ENCODE measurements around the gene SLC38A1. TPM values are rescaled to one million over a fixed set of nuclear protein-coding genes. Genes with fewer than 3 reads are reported as not detected.
"Not testable (repeated sequence)": the region's sequence is repeated elsewhere in the genome, so short reads cannot be mapped to it uniquely, and the experiment has no call there.

Gene SLC38A1
- total RNA-seq, 1 donor from 2014 or later: 154 TPM

GRCh38 chr12:46264057-46264456, 4.8 kb downstream of the SLC38A1 start:
- DNase-seq: no peak

DNA sequence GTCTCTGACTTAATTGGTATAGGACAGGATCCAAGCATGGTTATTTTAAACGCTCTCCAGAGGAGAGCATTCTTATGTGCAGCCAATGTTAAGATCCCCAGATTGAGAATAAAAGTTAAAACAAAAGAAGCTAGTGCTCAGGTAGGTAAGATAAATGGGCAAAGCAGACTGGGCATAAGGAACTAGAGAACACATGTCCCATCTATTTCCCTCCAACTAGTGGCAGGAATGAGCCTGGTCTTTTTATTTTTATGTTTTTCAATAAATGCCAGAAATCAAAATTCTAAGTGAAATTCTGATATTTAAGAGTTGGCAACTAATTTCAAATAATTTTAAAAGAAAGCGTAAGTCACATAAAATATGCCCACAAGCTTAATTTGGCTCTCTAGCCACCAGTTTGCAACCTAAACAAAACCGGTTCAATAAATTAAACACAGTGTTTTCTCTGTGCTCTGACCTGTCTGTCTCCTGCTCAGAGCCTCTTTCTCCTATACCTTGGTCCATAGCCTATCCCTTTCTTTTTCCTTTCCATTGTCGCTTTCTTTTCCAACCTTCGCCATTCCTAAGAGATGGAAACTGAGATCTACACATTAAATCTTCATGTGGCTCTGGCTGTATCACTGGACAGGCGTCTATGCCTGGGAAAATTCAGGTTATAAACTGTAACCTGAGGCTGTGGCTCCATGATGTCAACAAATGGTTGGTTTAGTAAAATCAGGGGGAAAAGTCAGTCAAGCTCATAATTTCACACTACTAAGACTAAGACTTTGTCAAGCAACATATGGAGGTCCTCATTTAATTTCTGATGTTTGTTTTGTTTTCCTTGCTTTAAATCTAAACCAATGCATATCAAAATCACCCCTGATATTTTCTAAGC, 5.5 kb downstream of the SLC38A1 start:
- no peak for DNase-seq

DNA sequence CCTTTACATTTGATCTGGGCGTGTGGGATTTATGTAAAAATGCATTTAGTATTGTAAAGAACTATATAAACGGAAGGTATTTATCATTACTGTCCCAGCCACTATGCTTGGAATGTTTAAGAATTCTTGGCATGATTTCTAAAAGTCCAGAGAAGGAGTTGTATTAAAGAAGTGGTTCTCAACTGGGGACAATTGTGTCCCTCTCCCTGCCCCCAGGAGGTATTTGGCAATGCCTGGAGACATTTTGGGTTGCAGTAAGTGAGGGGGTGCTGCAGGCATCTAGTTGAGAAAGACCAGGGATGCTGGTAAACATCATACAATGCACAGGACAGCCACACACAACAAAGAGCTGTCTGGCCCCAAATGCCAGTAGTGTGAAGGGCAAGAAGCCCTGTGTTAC, 7.2 kb downstream of the SLC38A1 start:
- no peak for DNase-seq

DNA sequence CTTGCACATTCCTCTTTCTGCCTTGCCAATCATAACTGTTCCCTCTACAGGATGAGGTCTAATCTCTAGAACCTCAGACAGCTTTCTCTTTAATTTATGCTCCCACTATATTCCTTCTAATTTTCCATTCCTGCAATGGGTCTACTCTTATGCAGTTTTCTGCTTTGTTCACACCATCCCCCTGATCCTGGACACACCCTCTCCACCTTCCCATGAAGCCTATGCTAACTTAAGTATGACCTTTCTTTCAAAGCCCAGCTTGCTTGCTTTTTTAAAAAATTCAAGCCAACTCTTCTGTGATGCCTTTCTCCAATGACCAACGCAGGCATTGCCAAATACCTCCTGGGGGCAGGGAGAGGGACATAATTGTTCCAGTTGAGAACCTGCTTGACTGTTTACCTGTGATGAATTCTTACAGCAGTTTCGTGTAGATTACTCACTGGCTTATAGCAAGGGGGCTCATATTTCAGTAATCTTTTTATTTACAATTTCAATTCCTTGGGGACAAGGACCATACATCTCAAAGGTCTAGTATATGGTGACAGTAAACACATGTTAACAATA, 7.8 kb downstream of the SLC38A1 start:
- no peak for DNase-seq

DNA sequence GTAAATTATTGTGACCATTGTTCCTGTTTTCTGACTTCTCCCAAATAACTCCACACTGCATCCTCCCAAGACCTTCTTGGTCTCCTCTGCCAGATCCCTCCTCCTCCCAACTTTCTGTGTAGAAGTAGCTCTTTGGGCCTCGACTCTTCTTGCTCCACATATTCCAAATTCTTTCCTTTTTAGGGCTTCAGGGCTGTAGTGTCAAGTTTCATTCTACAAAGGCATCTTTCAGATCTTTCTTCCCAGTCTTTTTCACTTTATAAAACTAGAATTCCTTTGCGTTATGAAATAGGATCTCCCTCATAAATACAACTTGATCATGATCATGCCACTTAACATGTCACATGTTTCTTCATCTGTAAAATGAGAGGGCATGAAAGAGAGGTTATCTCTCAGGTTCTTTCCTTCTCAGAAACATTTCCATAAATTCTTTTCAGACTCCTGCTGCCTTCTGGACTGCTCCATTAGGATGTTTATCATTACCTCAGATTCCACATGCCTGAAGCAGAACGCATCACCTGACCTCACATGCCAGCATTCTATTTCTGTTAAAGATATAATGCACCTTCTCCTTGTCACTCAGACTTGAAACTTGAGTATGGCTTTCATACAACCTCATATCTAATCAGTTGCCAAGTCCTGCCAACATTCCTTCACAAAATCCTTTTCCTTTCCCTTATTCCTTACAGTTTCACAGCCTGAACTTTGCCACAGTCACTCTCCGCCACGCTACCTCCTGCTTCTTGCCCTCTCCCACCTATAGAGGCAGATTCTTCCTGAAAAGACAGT, 8.5 kb downstream of the SLC38A1 start:
- no peak for DNase-seq

- no peak for DNase-seq
These were observed 9.1 kb downstream of the SLC38A1 start for GRCh38 chr12:46259713-46260112.

DNA sequence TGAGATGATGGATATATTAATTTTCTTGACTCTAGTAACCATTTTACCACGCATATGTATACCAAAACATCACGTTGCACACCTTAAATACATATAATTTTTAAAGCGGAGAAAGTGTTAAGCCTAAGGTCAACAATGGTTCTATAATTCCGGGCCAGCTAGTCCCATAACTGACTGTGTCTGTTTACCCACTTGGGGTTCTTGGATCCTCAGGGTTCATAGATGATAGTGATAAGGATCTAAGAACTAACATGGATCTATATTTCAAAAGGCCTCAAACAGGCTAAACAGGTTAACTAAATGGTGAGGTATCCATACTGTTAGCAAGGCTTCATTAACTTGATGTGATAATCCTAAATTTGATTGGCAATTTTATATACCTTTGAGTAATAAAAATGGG, 9.8 kb downstream of the SLC38A1 start:
- no peak for DNase-seq

- no peak for DNase-seq
These were observed 10.7 kb downstream of the SLC38A1 start for GRCh38 chr12:46258129-46258528.

GRCh38 chr12:46256942-46257341, 11.9 kb downstream of the SLC38A1 start:
- no peak for DNase-seq

- no peak for DNase-seq
These were observed 15.2 kb downstream of the SLC38A1 start for GRCh38 chr12:46253544-46254162.

GRCh38 chr12:46251994-46252393, 16.8 kb downstream of the SLC38A1 start:
- DNase-seq: not testable (repeated sequence)

GRCh38 chr12:46249960-46250359, 18.9 kb downstream of the SLC38A1 start:
- DNase-seq: not testable (repeated sequence)

GRCh38 chr12:46246021-46246700, 22.7 kb downstream of the SLC38A1 start:
- DNase-seq: no peak

- DNase-seq: no peak
These were observed 23.8 kb downstream of the SLC38A1 start for GRCh38 chr12:46244997-46245396.

- no peak for DNase-seq
These were observed 24.4 kb downstream of the SLC38A1 start for GRCh38 chr12:46244273-46244915.

DNA sequence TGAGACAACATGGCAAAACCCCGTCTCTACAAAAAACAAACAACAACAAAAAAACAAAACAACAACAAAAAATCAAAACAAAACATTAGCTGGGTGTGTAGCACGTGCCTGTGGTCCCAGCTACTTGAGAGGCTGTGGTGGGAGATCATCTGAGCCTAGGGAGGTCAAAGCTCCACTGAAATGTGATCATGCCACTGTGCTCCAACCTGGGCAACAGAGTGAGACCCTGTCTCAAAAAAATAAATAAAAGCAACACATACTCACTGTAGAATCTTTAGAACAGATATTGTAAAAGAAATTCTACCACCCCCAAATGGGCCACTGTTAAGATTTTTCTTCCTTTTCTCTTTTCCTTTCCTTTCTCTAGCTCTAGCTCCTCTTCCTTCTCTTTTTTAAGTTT, 26.3 kb downstream of the SLC38A1 start:
- no peak for DNase-seq

DNA sequence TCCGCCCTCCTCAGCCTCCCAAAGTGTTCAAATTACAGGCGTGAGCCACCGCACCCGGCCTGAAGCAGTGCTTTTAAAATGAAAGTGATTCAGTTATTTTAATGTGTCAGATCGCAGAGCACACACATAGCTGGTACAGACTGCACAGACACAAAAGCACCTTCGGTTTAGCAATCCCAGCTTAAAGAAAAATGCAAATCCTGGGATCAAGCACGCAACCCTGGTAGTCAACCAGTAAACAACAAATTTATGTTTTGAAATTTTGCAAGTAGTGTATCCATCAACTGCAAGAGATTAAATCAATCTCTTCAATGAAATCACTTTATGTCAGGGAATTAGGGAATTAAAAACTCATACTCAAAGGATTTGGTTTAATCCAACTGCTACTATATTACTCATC, 28.4 kb downstream of the SLC38A1 start:
- DNase-seq: no peak

- DNase-seq: no peak
These were observed 30.0 kb downstream of the SLC38A1 start for GRCh38 chr12:46238821-46239220.

DNA sequence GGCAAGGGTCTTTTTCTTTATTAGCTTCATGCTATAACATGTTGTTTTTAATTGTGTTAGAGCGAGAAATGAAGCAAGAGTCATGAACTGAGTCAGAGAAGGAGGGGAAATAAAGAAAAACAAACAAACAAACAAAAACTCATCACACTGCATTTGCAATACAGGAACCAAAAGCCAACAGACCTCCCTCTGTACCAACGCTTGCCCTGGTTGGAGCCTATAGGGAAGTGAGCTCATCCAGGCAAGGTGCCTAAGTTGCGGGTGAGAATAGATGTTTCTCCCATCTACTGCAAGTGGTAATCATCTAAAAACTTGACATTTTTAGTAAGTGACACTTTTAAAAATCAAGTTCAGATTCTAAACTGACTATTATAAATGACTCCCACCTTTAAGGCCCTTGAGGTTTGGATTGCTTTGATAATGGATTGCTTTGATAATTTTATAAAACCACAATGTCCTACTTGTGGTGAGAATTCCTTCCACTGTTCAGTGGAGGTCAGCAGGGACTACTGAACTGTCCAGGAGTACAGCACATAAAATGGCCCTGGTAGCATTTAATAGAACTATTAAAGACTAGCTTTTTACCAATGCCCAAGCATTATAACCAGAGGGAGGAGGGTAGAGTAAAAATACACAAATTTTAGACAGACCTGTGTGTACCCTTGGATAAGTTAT, 31.3 kb downstream of the SLC38A1 start:
- no peak for DNase-seq

DNA sequence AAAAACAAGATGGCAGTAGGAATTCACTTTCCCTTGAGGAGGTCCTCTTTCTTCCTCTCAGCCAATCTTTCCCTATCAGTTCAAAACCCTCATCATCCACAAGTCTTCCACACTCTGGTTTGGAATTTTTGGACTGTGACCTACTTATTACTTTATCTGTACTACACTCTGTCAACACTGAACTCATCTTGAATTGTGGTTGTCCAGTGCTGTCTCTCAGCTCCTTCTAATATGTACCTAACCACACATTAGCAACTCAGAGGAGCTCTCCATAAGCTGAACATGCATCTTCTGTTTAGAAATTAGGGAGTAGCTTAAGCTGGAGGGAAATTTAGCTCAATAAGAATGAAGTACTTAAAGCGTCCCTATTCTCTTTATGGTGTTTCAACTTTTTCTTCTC, 34.8 kb downstream of the SLC38A1 start:
- DNase-seq: no peak

GRCh38 chr12:46233423-46233822, 35.4 kb downstream of the SLC38A1 start:
- no peak for DNase-seq
